Neuronal stem cell (in vitro differentiated cells): ENCODE measurements around the gene TBC1D5.

Experiments used
- DNase-seq: peaks from one replicate; pipeline ENCODE4 v3.0.0-alpha.2; 2013; ENCODE audit warnings: low spot score
- H2AFZ ChIP-seq: one replicate; pipeline ENCODE4 v1.6.1; 2013; ENCODE audit warnings: mild to moderate bottlenecking, low read length, inconsistent platforms
- H2AK5ac ChIP-seq: 2 replicates; pipeline ENCODE4 v1.6.1; 2013; ENCODE audit warnings: low read depth, mild to moderate bottlenecking, inconsistent platforms, low read length, moderate library complexity, mixed read lengths
- H2BK120ac ChIP-seq: 2 replicates; pipeline ENCODE4 v1.6.1; 2013; ENCODE audit warnings: low read depth, mild to moderate bottlenecking, inconsistent platforms, low read length, moderate library complexity, mixed read lengths
- H2BK12ac ChIP-seq: one replicate; pipeline ENCODE4 v1.6.1; 2013; ENCODE audit warnings: low read length, inconsistent platforms
- H2BK15ac ChIP-seq: 2 replicates; pipeline ENCODE4 v1.6.1; 2013; ENCODE audit warnings: mild to moderate bottlenecking, low read length, inconsistent platforms, mixed read lengths
- H2BK5ac ChIP-seq: one replicate; pipeline ENCODE4 v1.6.1; 2013; ENCODE audit warnings: inconsistent platforms, mild to moderate bottlenecking, low read length, moderate library complexity
- H3K14ac ChIP-seq: one replicate; pipeline ENCODE4 v1.6.1; 2013; ENCODE audit warnings: low read length, inconsistent platforms
- H3K18ac ChIP-seq: 2 replicates; pipeline ENCODE4 v1.6.1; 2013; ENCODE audit warnings: low read length, inconsistent platforms
- H3K23ac ChIP-seq: 2 replicates; pipeline ENCODE4 v1.6.1; 2013; ENCODE audit warnings: low read depth, mild to moderate bottlenecking, mixed read lengths, low read length, inconsistent platforms; ENCODE audit not compliant: poor library complexity
- H3K27ac ChIP-seq: replicated peaks from 3 replicates; pipeline ENCODE4 v1.5.1; 2013; ENCODE audit warnings: low read length, inconsistent platforms
- H3K27me3 ChIP-seq, 3 experiments: 2 replicates each; pipeline ENCODE4 v1.6.1; 2013; ENCODE audit warnings: low read length in 3 of 3, mild to moderate bottlenecking in 2 of 3, inconsistent platforms in 1 of 3, low read depth in 1 of 3, mixed read lengths in 1 of 3, moderate library complexity in 1 of 3; ENCODE audit not compliant: control insufficient read depth in 3 of 3, insufficient read depth in 3 of 3
- H3K36me3 ChIP-seq, 2 donors: replicated peaks in 1 of 2; 2 replicates each; pipeline ENCODE4 v1.6.1; 2013; ENCODE audit warnings: low read length in 2 of 2; ENCODE audit not compliant: control insufficient read depth in 2 of 2, insufficient read depth in 2 of 2
- H3K4ac ChIP-seq: 2 replicates; pipeline ENCODE4 v1.6.1; 2013; ENCODE audit warnings: inconsistent platforms, mild to moderate bottlenecking, low read length, moderate library complexity
- H3K4me1 ChIP-seq, 2 donors: 1 replicate in 1 of 2; 2 replicates in 1 of 2; pipeline ENCODE4 v1.6.1; 2013; ENCODE audit warnings: low read length in 2 of 2, low read depth in 1 of 2; ENCODE audit not compliant: control insufficient read depth in 2 of 2, insufficient read depth in 1 of 2
- H3K4me2 ChIP-seq: one replicate; pipeline ENCODE4 v1.6.1; 2013; ENCODE audit warnings: mild to moderate bottlenecking, low read length, inconsistent platforms; ENCODE audit not compliant: insufficient read depth, poor library complexity, severe bottlenecking
- H3K4me3 ChIP-seq, 2 donors: 2 replicates each; pipeline ENCODE4 v1.5.1; 2013; ENCODE audit warnings: low read length in 2 of 2, mild to moderate bottlenecking in 2 of 2, inconsistent platforms in 1 of 2, moderate library complexity in 1 of 2
- H3K79me1 ChIP-seq: one replicate; pipeline ENCODE4 v1.6.1; 2013; ENCODE audit warnings: low read depth, mild to moderate bottlenecking, inconsistent platforms, low read length, moderate library complexity
- H3K9ac ChIP-seq: one replicate; pipeline ENCODE4 v1.6.1; 2013; ENCODE audit warnings: mild to moderate bottlenecking, low read depth, low read length, inconsistent platforms; ENCODE audit not compliant: poor library complexity
- H3K9me3 ChIP-seq, 2 donors: replicated peaks in 1 of 2; 2 replicates each; pipeline versions ENCODE3 to v1.6.1; 2013; ENCODE audit warnings: low read length in 2 of 2, mild to moderate bottlenecking in 2 of 2, inconsistent platforms in 1 of 2, low read depth in 1 of 2, mixed read lengths in 1 of 2, moderate library complexity in 1 of 2; ENCODE audit not compliant: control insufficient read depth in 2 of 2, insufficient read depth in 1 of 2
- H4K8ac ChIP-seq: one replicate; pipeline ENCODE4 v1.6.1; 2013; ENCODE audit warnings: low read depth, mild to moderate bottlenecking, inconsistent platforms, low read length, moderate library complexity
- H4K91ac ChIP-seq: one replicate; pipeline ENCODE4 v1.6.1; 2013; ENCODE audit warnings: low read length, low read depth, mild to moderate bottlenecking, inconsistent platforms; ENCODE audit not compliant: poor library complexity
- WGBS, 2 donors: extraction: QIAGEN DNeasy Blood & Tissue Kit; methylation state at CpG; one replicate each; pipeline ENCODE4 v1.1.7; 2013; ENCODE audit warnings: missing lambda C conversion rate in 2 of 2, mixed read lengths in 1 of 2; ENCODE audit not compliant: insufficient read length in 2 of 2, insufficient replicate concordance in 1 of 2; ENCODE audit errors: extremely low coverage in 2 of 2; 5-methylcytosine and 5-hydroxymethylcytosine counted together

The TBC1D5 gene

DNA sequence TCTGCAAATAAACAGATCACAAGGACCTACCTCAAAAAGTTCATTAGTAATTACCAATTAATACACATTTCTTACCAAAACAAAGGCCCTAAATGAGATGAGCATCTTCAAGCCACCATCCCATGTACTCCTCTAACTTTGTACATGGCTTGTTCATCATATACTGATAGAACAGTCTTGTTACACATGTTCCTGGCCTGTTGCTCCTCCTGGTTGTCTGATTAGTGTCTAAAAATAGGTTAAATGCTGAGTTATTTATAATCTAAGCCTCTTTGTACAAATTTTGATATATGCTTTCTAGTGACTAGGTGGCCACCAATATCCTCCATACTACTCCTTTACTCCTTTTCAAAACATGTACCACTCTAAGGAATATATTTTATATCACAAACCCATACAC is 25.0 kb downstream of the TBC1D5 start:
- no peak for DNase-seq
- Histone ChIP-seq H3K4me1 (no peaks in the 10 kb centered on the region), H4K91ac (no peak overlapping the region)

DNA sequence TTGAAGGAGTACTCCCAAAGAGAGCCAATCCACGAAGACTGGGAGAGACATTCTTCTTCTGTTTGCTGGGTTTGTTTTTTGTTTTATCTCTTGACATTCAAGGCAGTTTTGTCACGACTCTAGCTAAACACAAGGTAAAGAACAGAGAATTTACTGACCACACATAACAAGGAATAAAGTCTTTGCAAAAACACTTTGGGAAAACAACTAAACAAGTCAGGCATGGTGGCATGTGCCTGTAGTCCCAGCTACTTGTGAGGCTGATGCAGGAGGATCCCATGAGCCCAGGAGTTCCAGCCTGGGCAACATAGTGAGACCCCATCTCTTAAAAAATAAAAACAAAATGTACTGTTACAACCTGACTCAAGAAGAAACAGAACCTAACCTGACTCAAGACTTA is 28.0 kb downstream of the TBC1D5 start:
- Histone ChIP-seq H3K4me3 (no peak overlapping the region), H3K9me3 (peaks cover 1 to 8% of the 10 kb centered on the region in 2 donors), H3K23ac (no peak overlapping the region), H3K9ac (no peak overlapping the region), H3K18ac (no peak overlapping the region), H3K27ac (no peak overlapping the region), H3K4me1 (no peaks in the 10 kb centered on the region), H2BK5ac (no peak overlapping the region), H3K27me3 (no peaks in the 10 kb centered on the region), H3K79me1 (no peaks in the 10 kb centered on the region), H3K4me2 (no peak overlapping the region), H4K8ac (no peak overlapping the region), H2BK15ac (no peak overlapping the region), H2AK5ac (no peak overlapping the region), H2BK12ac (no peak overlapping the region), H2AFZ (no peak overlapping the region), H2BK120ac (no peak overlapping the region), H3K14ac (no peak overlapping the region), H4K91ac (no peak overlapping the region), H3K4ac (no peak overlapping the region), H3K36me3 (no peaks in the 10 kb centered on the region)
- WGBS, 2 donors, result no CpG with 5 or more reads among the region's 2 CpGs
- no peak for DNase-seq

More for the DNA sequence above, 25.0 kb downstream of the TBC1D5 start:
- no peak overlapping the region for H2BK5ac ChIP-seq
- no peak overlapping the region for H2BK12ac ChIP-seq
- H2BK120ac ChIP-seq, result no peak overlapping the region
- no peaks in the 10 kb centered on the region for H3K79me1 ChIP-seq
- no peak overlapping the region for H3K14ac ChIP-seq
- no peaks in the 10 kb centered on the region for H3K27me3 ChIP-seq
- no peak overlapping the region for H3K4me2 ChIP-seq
- no peak overlapping the region for H3K4ac ChIP-seq
- H3K36me3 ChIP-seq, result no peaks in the 10 kb centered on the region
- no peak overlapping the region for H4K8ac ChIP-seq
- H2AFZ ChIP-seq, result no peak overlapping the region
- H3K4me3 ChIP-seq, result no peak overlapping the region
- H3K27ac ChIP-seq, result no peak overlapping the region
- no peak overlapping the region for H3K9ac ChIP-seq
- H3K18ac ChIP-seq, result no peak overlapping the region
- no peak overlapping the region for H2AK5ac ChIP-seq
- no peak overlapping the region for H2BK15ac ChIP-seq
- no peak overlapping the region for H3K23ac ChIP-seq
- H3K9me3 ChIP-seq, result peaks cover 1 to 8% of the 10 kb centered on the region in 2 donors

DNA sequence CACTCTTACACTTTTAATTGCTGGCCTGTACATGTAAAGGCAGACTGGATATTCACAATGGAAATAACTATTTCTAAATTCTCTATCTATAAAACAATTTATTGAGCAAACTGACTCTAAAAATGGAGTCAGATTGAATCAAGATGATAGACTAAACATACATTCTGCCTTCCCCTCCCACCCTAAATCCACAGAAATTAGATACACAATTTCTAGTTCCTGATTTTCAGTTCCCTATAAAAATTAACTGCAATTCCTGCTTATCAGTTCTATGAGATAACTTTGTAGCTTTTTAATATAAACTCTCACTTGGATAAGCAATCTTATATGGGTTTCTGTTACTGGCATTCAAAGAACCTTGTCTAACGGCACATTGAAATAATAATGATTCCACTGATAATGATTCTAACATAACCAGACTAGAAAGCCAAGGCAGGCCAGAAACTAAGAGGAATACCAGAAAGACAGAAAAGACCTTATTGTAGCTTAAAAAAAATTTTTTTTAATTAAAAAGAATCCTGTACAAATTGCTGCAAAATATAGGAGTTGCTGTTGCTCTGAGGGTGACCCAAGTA is 33.1 kb downstream of the TBC1D5 start:
- H4K8ac ChIP-seq, result no peak overlapping the region
- no peak overlapping the region for H3K4ac ChIP-seq
- no peak overlapping the region for H3K18ac ChIP-seq
- H3K36me3 ChIP-seq, result no peaks in the 10 kb centered on the region
- no peaks in the 10 kb centered on the region for H3K4me1 ChIP-seq
- no peak overlapping the region for H3K23ac ChIP-seq
- H2BK120ac ChIP-seq, result no peak overlapping the region
- H2BK5ac ChIP-seq, result no peak overlapping the region
- no peak overlapping the region for H3K4me3 ChIP-seq
- no peak overlapping the region for H2AK5ac ChIP-seq
- no peak overlapping the region for H4K91ac ChIP-seq
- no peaks in the 10 kb centered on the region for H3K79me1 ChIP-seq
- H2AFZ ChIP-seq, result no peak overlapping the region
- WGBS, 2 donors, result no CpG with 5 or more reads among the region's 1 CpG
- no peak overlapping the region for H3K4me2 ChIP-seq
- no peaks in the 10 kb centered on the region for H3K27me3 ChIP-seq
- H3K9me3 ChIP-seq, result peaks cover 0 to 4% of the 10 kb centered on the region in 2 donors
- no peak overlapping the region for H3K27ac ChIP-seq
- H2BK15ac ChIP-seq, result no peak overlapping the region
- DNase-seq, result no peak
- H3K9ac ChIP-seq, result no peak overlapping the region
- no peak overlapping the region for H3K14ac ChIP-seq
- no peak overlapping the region for H2BK12ac ChIP-seq

DNA sequence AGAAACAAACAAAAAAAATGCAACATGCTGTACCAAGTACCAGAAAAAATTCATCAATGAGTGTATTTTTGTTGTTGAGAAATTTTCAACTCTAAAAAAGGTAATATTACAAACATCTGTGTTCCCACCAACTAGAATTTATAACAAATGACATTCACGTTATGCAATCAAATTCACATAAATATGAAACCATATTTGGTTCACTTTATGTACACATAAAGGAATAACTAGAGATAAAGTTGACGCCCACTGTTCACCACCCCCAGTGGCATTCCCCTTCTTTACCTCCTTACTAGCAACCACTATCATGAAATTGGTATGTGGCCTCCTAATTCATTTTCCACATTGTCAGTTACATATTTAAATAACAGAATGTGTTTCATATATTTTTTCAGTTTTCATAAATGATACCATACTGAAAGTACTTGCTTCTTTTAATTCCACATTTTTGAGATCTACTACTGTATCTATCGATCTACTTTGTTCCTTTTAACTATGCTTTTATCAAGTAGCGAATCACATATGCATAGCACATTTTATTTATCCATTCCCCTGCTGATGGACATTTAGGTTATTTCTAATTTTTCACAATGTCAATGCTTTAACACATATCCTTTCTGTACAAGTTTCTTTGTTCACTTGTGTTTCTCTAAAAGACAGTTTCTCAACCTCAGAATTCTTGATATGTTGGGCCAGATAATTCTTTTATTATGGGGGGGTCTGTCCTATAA is 34.5 kb downstream of the TBC1D5 start:
- DNase-seq, result no peak
- no peak overlapping the region for H2AK5ac ChIP-seq
- H4K8ac ChIP-seq, result no peak overlapping the region
- no peak overlapping the region for H2BK120ac ChIP-seq
- no peak overlapping the region for H3K4me3 ChIP-seq
- H3K79me1 ChIP-seq, result no peaks in the 10 kb centered on the region
- no peak overlapping the region for H3K23ac ChIP-seq
- no peak overlapping the region for H3K18ac ChIP-seq
- H3K9me3 ChIP-seq, result peaks cover 0 to 2% of the 10 kb centered on the region in 2 donors
- no peak overlapping the region for H4K91ac ChIP-seq
- no CpG with 5 or more reads among the region's 4 CpGs for WGBS, 2 donors
- H3K4ac ChIP-seq, result no peak overlapping the region
- H3K9ac ChIP-seq, result no peak overlapping the region
- H3K27ac ChIP-seq, result no peak overlapping the region
- no peak overlapping the region for H2BK12ac ChIP-seq
- no peaks in the 10 kb centered on the region for H3K36me3 ChIP-seq
- H3K14ac ChIP-seq, result no peak overlapping the region
- H2BK15ac ChIP-seq, result no peak overlapping the region
- no peak overlapping the region for H3K4me2 ChIP-seq
- no peaks in the 10 kb centered on the region for H3K27me3 ChIP-seq
- H3K4me1 ChIP-seq, result no peaks in the 10 kb centered on the region
- no peak overlapping the region for H2AFZ ChIP-seq
- no peak overlapping the region for H2BK5ac ChIP-seq
